GM23338 (cell line): ENCODE measurements around the gene IFITM10. TPM values are rescaled to one million over a fixed set of nuclear protein-coding genes. Genes with fewer than 3 reads are reported as not detected.

ENCODE experiments used
- ATAC-seq: fragments of 200-7000 bp; cut with Tn5 transposase; 3 replicates; pipeline ENCODE4 v1.9.1; 2020
- DNase-seq: peaks from one replicate; pipeline ENCODE4 v3.0.0-alpha.2; 2015; ENCODE audit warnings: low spot score
- H2AFZ ChIP-seq: fragments of 200-600 bp; sonication (generic); 2 replicates; pipeline ENCODE4 v1.8.0; 2016; ENCODE audit warnings: antibody characterized with exemption, mild to moderate bottlenecking, moderate library complexity
- H3F3A ChIP-seq: fragments of 200-600 bp; sonication (generic); replicated peaks from 2 replicates; pipeline ENCODE4 v1.8.0; 2017; ENCODE audit warnings: antibody characterized with exemption, mixed run types, low read depth
- H3K27ac ChIP-seq: fragments of 200-600 bp; sonication (generic); 2 replicates; pipeline ENCODE4 v1.6.1; 2016; ENCODE audit warnings: low read depth
- H3K27me3 ChIP-seq: fragments of 200-600 bp; sonication (generic); 2 replicates; pipeline ENCODE4 v1.8.0; 2016; ENCODE audit warnings: mild to moderate bottlenecking, mixed run types, moderate library complexity; ENCODE audit not compliant: insufficient read depth
- H3K36me3 ChIP-seq: fragments of 200-600 bp; sonication (generic); 2 replicates; pipeline ENCODE4 v1.8.0; 2016; ENCODE audit warnings: mild to moderate bottlenecking; ENCODE audit not compliant: insufficient read depth
- H3K4me1 ChIP-seq: fragments of 200-600 bp; sonication (generic); 2 replicates; pipeline ENCODE4 v1.8.0; 2016; ENCODE audit warnings: mild to moderate bottlenecking, moderate library complexity; ENCODE audit not compliant: insufficient read depth
- H3K4me2 ChIP-seq: fragments of 200-600 bp; sonication (generic); 2 replicates; pipeline ENCODE4 v1.7.1; 2017; ENCODE audit warnings: mixed run types
- H3K4me3 ChIP-seq: fragments of 200-600 bp; sonication (generic); 2 replicates; pipeline ENCODE4 v1.6.1; 2016; ENCODE audit warnings: mixed run types
- H3K79me2 ChIP-seq: fragments of 200-600 bp; sonication (generic); replicated peaks from 2 replicates; pipeline ENCODE4 v1.8.0; 2017; ENCODE audit warnings: mild to moderate bottlenecking; ENCODE audit not compliant: insufficient read depth
- H3K9me2 ChIP-seq: fragments of 200-600 bp; sonication (generic); 2 replicates; pipeline ENCODE4 v1.8.0; 2017; ENCODE audit not compliant: insufficient read depth
- H4K20me1 ChIP-seq: fragments of 200-600 bp; sonication (generic); replicated peaks from 2 replicates; pipeline ENCODE4 v1.8.0; 2017; ENCODE audit warnings: mild to moderate bottlenecking; ENCODE audit not compliant: insufficient read depth
- H3K27ac Mint-ChIP-seq: 2 replicates; pipeline ENCODE4 v1.8.0; 2020; ENCODE audit warnings: inconsistent platforms, mild to moderate bottlenecking, moderate library complexity, mixed read lengths
- H3K27me3 Mint-ChIP-seq: 3 replicates; pipeline ENCODE4 v1.8.0; 2022; ENCODE audit warnings: low read depth, mild to moderate bottlenecking, moderate library complexity, mixed read lengths, inconsistent platforms; ENCODE audit not compliant: insufficient read depth, poor library complexity
- H3K36me3 Mint-ChIP-seq: 3 replicates; pipeline ENCODE4 v1.8.0; 2021; ENCODE audit warnings: low read depth, mild to moderate bottlenecking, inconsistent platforms, moderate library complexity, mixed read lengths
- H3K4me1 Mint-ChIP-seq: 3 replicates; pipeline ENCODE4 v1.8.0; 2020; ENCODE audit warnings: mild to moderate bottlenecking, inconsistent platforms, mixed read lengths
- H3K4me3 Mint-ChIP-seq: 3 replicates; pipeline ENCODE4 v1.8.0; 2021; ENCODE audit warnings: moderate library complexity, mild to moderate bottlenecking, inconsistent platforms, mixed read lengths
- H3K9me3 Mint-ChIP-seq: 3 replicates; pipeline ENCODE4 v1.8.0; 2020; ENCODE audit warnings: moderate library complexity, mild to moderate bottlenecking, inconsistent platforms, mixed read lengths
- CREB1 ChIP-seq: fragments of 250-450 bp; sonication (Bioruptor Pico); IDR thresholded peaks from 2 replicates; pipeline ENCODE4 v1.5.0; 2020; ENCODE audit warnings: low read depth, mild to moderate bottlenecking, moderate library complexity
- CTCF ChIP-seq, 2 experiments: fragments of 200-600 bp in 1 of 2; sonication (generic) in 1 of 2; conservative IDR thresholded peaks; 2 replicates each; pipeline versions ENCODE4 v1.5.1 to v1.6.1; 2016 to 2017; ENCODE audit warnings: antibody characterized with exemption in 2 of 2, low read depth in 2 of 2, mild to moderate bottlenecking in 2 of 2, moderate library complexity in 1 of 2
- ETS1 ChIP-seq: IDR thresholded peaks from 2 replicates; pipeline ENCODE4 v1.6.1; 2016; ENCODE audit warnings: antibody characterized with exemption
- EZH2 ChIP-seq: fragments of 200-600 bp; sonication (generic); IDR thresholded peaks from one replicate; pipeline ENCODE4 v1.8.0; 2017; ENCODE audit warnings: antibody characterized with exemption, mild to moderate bottlenecking, low read depth; ENCODE audit not compliant: unreplicated experiment
- EZH2phosphoT487 ChIP-seq: fragments of 200-600 bp; sonication (generic); IDR thresholded peaks from one replicate; pipeline ENCODE4 v1.8.1; 2018; ENCODE audit warnings: antibody characterized with exemption; ENCODE audit not compliant: unreplicated experiment
- JUNB ChIP-seq: IDR thresholded peaks from one replicate; pipeline ENCODE4 v1.6.1; 2016; ENCODE audit warnings: antibody characterized with exemption; ENCODE audit not compliant: unreplicated experiment
- NANOG ChIP-seq: IDR thresholded peaks from 2 replicates; pipeline ENCODE4 v1.6.1; 2016; ENCODE audit warnings: antibody characterized with exemption, borderline replicate concordance
- POLR2AphosphoS5 ChIP-seq: IDR thresholded peaks from 2 replicates; pipeline ENCODE4 v1.6.1; 2016; ENCODE audit warnings: antibody characterized with exemption, low read depth
- REST ChIP-seq: IDR thresholded peaks from one replicate; pipeline ENCODE4 v1.6.1; 2018; ENCODE audit warnings: antibody characterized with exemption; ENCODE audit not compliant: unreplicated experiment
- STAT1 ChIP-seq: IDR thresholded peaks from one replicate; pipeline ENCODE4 v1.6.1; 2016; ENCODE audit warnings: antibody characterized with exemption; ENCODE audit not compliant: unreplicated experiment
- ZNF114 ChIP-seq: fragments of 250-450 bp; sonication (Bioruptor Pico); IDR thresholded peaks from 2 replicates; pipeline ENCODE4 v1.5.0; 2020; ENCODE audit warnings: mild to moderate bottlenecking, moderate library complexity
- ZNF331 ChIP-seq: fragments of 250-450 bp; sonication (Bioruptor Pico); IDR thresholded peaks from 2 replicates; pipeline ENCODE4 v1.5.0; 2020; ENCODE audit warnings: low read depth, mild to moderate bottlenecking, moderate library complexity
- polyA plus RNA-seq: library from polyadenylated mRNA; unstranded; fragments of >200 nt; fragmentation: Nextera tagmentation; extraction: Ambion mirVana; gene quantifications from 2 replicates; pipeline ENCODE4 v1.2.1, GENCODE V29; 2016
- total RNA-seq: library from RNA; depleted of rRNA; stranded (reverse); fragments of >200 nt; shearing (Covaris generic); gene quantifications from 2 replicates; pipeline ENCODE4 v1.2.3, GENCODE V29; 2014

The IFITM10 gene
- total and polyA plus RNA-seq, 2 experiments from 2014 or later, result 0.06 TPM; not detected in 1

GRCh38 chr11:1705126-1706052, 45.0 kb downstream of the IFITM10 start (continued):
- TF ChIP-seq REST (no peak), JUNB (no peak), CREB1 (CRISPR knock-in tag) (no peak), POLR2AphosphoS5 (no peak), CTCF (conservative IDR thresholded peaks at IDR 0.05; ENCODE audit: low read depth in 2 of 2) (no peak), EZH2 (no peak), EZH2phosphoT487 (no peak), ZNF114 (CRISPR knock-in tag) (no peak)

GRCh38 chr11:1703146-1703545, 47.2 kb downstream of the IFITM10 start:
- Histone ChIP-seq H3K79me2 (no peaks in the 10 kb centered on the region), H3K9me2 (no peaks in the 10 kb centered on the region), H3K4me3 (no peak overlapping the region), H3K4me1 (no peaks in the 10 kb centered on the region), H2AFZ (no peak overlapping the region), H3F3A (no peaks in the 10 kb centered on the region), H3K27me3 (no peaks in the 10 kb centered on the region), H3K4me2 (no peak overlapping the region), H3K36me3 (no peaks in the 10 kb centered on the region), H3K27ac (no peak overlapping the region), H4K20me1 (no peaks in the 10 kb centered on the region)
- no peak overlapping the region for H3K4me3 Mint-ChIP-seq
- H3K4me1 Mint-ChIP-seq, result no peaks in the 10 kb centered on the region
- ATAC-seq (no peak), DNase-seq (no peak)
- no peak for TF ChIP-seq CTCF (conservative IDR thresholded peaks at IDR 0.05; ENCODE audit: low read depth in 2 of 2)
- no peak for TF ChIP-seq ETS1
- no peak for TF ChIP-seq EZH2
- no peak for TF ChIP-seq JUNB
- TF ChIP-seq REST, result no peak
- no peak for TF ChIP-seq POLR2AphosphoS5
- no peak for TF ChIP-seq CREB1 (CRISPR knock-in tag)
- TF ChIP-seq STAT1, result no peak
- TF ChIP-seq ZNF331 (CRISPR knock-in tag), result no peak
- TF ChIP-seq NANOG, result no peak
- TF ChIP-seq EZH2phosphoT487, result no peak
- H3K27ac Mint-ChIP-seq, result no peak overlapping the region
- H3K27me3 Mint-ChIP-seq, result peaks cover 3% of the 10 kb centered on the region
- H3K36me3 Mint-ChIP-seq, result peaks cover 3% of the 10 kb centered on the region; the same call in 1 of the 3 replicates
- peaks cover 24% of the 10 kb centered on the region for H3K9me3 Mint-ChIP-seq
